Trophoblast cell (in vitro differentiated cells and primary cell): ENCODE data around the gene IGFBP5.

Experiments used
- DNase-seq, 2 donors: peaks; one replicate each; pipeline ENCODE4 v3.0.0-alpha.2; 2016
- H2AFZ ChIP-seq: 2 replicates; pipeline ENCODE4 v1.6.1; 2013; ENCODE audit warnings: low read length, moderate library complexity, mild to moderate bottlenecking; ENCODE audit not compliant: insufficient read depth, poor library complexity
- H2AK5ac ChIP-seq: 2 replicates; pipeline ENCODE4 v1.6.1; 2013; ENCODE audit warnings: mild to moderate bottlenecking, low read length
- H2BK120ac ChIP-seq: 2 replicates; pipeline ENCODE4 v1.6.1; 2013; ENCODE audit warnings: low read length, mild to moderate bottlenecking, moderate library complexity; ENCODE audit not compliant: insufficient read depth, poor library complexity
- H2BK12ac ChIP-seq: 2 replicates; pipeline ENCODE4 v1.6.1; 2013; ENCODE audit warnings: mild to moderate bottlenecking, low read length, moderate library complexity
- H2BK5ac ChIP-seq: 2 replicates; pipeline ENCODE4 v1.6.1; 2013; ENCODE audit warnings: low read length, low read depth, moderate library complexity, mild to moderate bottlenecking; ENCODE audit not compliant: poor library complexity
- H3K14ac ChIP-seq: 2 replicates; pipeline ENCODE4 v1.6.1; 2013; ENCODE audit warnings: mild to moderate bottlenecking, low read length
- H3K18ac ChIP-seq: 2 replicates; pipeline ENCODE4 v1.6.1; 2013; ENCODE audit warnings: mild to moderate bottlenecking, low read length
- H3K23ac ChIP-seq: 2 replicates; pipeline ENCODE4 v1.6.1; 2013; ENCODE audit warnings: low read length
- H3K27ac ChIP-seq: 2 replicates; pipeline ENCODE4 v1.5.1; 2013; ENCODE audit warnings: low read depth, mild to moderate bottlenecking, inconsistent platforms, low read length, moderate library complexity
- H3K27me3 ChIP-seq: 2 replicates; pipeline ENCODE4 v1.6.1; 2013; ENCODE audit warnings: inconsistent platforms, mild to moderate bottlenecking, low read length, moderate library complexity; ENCODE audit not compliant: insufficient read depth
- H3K36me3 ChIP-seq, 2 experiments: 1 replicate in 1 of 2; 2 replicates in 1 of 2; pipeline ENCODE4 v1.6.1; 2013; ENCODE audit warnings: low read length in 2 of 2, mild to moderate bottlenecking in 2 of 2, moderate library complexity in 1 of 2; ENCODE audit not compliant: insufficient read depth in 2 of 2, control insufficient read depth in 1 of 2
- H3K4ac ChIP-seq: 2 replicates; pipeline ENCODE4 v1.6.1; 2013; ENCODE audit warnings: low read depth, mild to moderate bottlenecking, low read length, moderate library complexity
- H3K4me1 ChIP-seq, 2 experiments: 1 replicate in 1 of 2; 2 replicates in 1 of 2; pipeline ENCODE4 v1.6.1; 2013; ENCODE audit warnings: low read length in 2 of 2, mild to moderate bottlenecking in 2 of 2, moderate library complexity in 1 of 2; ENCODE audit not compliant: insufficient read depth in 2 of 2, control insufficient read depth in 1 of 2
- H3K4me2 ChIP-seq: 2 replicates; pipeline ENCODE4 v1.6.1; 2013; ENCODE audit warnings: inconsistent platforms, mild to moderate bottlenecking, low read length, moderate library complexity
- H3K4me3 ChIP-seq: 2 replicates; pipeline ENCODE4 v1.5.1; 2013; ENCODE audit warnings: mild to moderate bottlenecking, low read depth, low read length, inconsistent platforms
- H3K79me1 ChIP-seq: one replicate; pipeline ENCODE4 v1.6.1; 2013; ENCODE audit warnings: low read length
- H3K79me2 ChIP-seq: 2 replicates; pipeline ENCODE4 v1.6.1; 2013; ENCODE audit warnings: low read length, mild to moderate bottlenecking; ENCODE audit not compliant: control insufficient read depth, insufficient read depth, poor library complexity
- H3K9ac ChIP-seq: 2 replicates; pipeline ENCODE4 v1.6.1; 2013; ENCODE audit warnings: mild to moderate bottlenecking, low read length
- H3K9me3 ChIP-seq: 2 replicates; pipeline ENCODE4 v1.6.1; 2013; ENCODE audit warnings: low read depth, mild to moderate bottlenecking, control low read depth, inconsistent platforms, low read length; ENCODE audit not compliant: insufficient read depth
- H4K12ac ChIP-seq: 2 replicates; pipeline ENCODE4 v1.6.1; 2013; ENCODE audit warnings: low read depth, mild to moderate bottlenecking, low read length, moderate library complexity
- H4K8ac ChIP-seq: 2 replicates; pipeline ENCODE4 v1.6.1; 2013; ENCODE audit warnings: low read depth, mild to moderate bottlenecking, low read length, moderate library complexity
- H4K91ac ChIP-seq: one replicate; pipeline ENCODE4 v1.6.1; 2013; ENCODE audit warnings: low read depth, mild to moderate bottlenecking, low read length, moderate library complexity
- WGBS: extraction: QIAGEN DNeasy Blood & Tissue Kit; methylation state at CpG from one replicate; pipeline ENCODE4 v1.1.7; 2013; ENCODE audit warnings: missing lambda C conversion rate; ENCODE audit not compliant: insufficient read length, insufficient coverage; ENCODE audit errors: extremely low coverage; 5-methylcytosine and 5-hydroxymethylcytosine counted together

IGFBP5 gene

GRCh38 chr2:216643986-216644659 lies 51.2 kb downstream of the IGFBP5 start:
- H4K8ac ChIP-seq = no peak overlapping the region
- no peak overlapping the region for H3K4me3 ChIP-seq
- no peaks in the 10 kb centered on the region for H3K79me1 ChIP-seq
- H4K12ac ChIP-seq = no peak overlapping the region
- no peak overlapping the region for H2BK120ac ChIP-seq
- H3K4me1 ChIP-seq = peaks cover 3 to 13% of the 10 kb centered on the region in 2 experiments
- H3K14ac ChIP-seq = no peak overlapping the region
- H3K27me3 ChIP-seq = no peaks in the 10 kb centered on the region
- H2AK5ac ChIP-seq = peak overlapping the region; percentile 2
- peaks cover 1% of the 10 kb centered on the region for H3K79me2 ChIP-seq
- no peak overlapping the region for H3K9ac ChIP-seq
- H3K4me2 ChIP-seq = no peak overlapping the region
- H3K9me3 ChIP-seq = peaks cover 2% of the 10 kb centered on the region
- H2AFZ ChIP-seq = peak overlapping the region; percentile 35
- H3K36me3 ChIP-seq = peaks cover 20 to 31% of the 10 kb centered on the region in 2 experiments
- peak overlapping the region; percentile 6 for H2BK5ac ChIP-seq
- DNase-seq = no peak
- no CpG with 5 or more reads among the region's 5 CpGs for WGBS
- H3K4ac ChIP-seq = peak overlapping the region; percentile 46
- peak overlapping the region; percentile 29 for H2BK12ac ChIP-seq
- H3K23ac ChIP-seq = no peak overlapping the region
- H3K18ac ChIP-seq = no peak overlapping the region
- no peak overlapping the region for H3K27ac ChIP-seq
- no peak overlapping the region for H4K91ac ChIP-seq

- H3K79me1 ChIP-seq = peaks cover 29% of the 10 kb centered on the region
- no peak overlapping the region for H3K4me3 ChIP-seq
- H2BK5ac ChIP-seq = no peak overlapping the region
- no CpG with 5 or more reads among the region's 3 CpGs for WGBS
- no peak overlapping the region for H3K9ac ChIP-seq
- H3K36me3 ChIP-seq = peaks cover 17 to 18% of the 10 kb centered on the region in 2 experiments
- H4K12ac ChIP-seq = no peak overlapping the region
- no peak overlapping the region for H4K91ac ChIP-seq
- H3K14ac ChIP-seq = no peak overlapping the region
- H2BK120ac ChIP-seq = no peak overlapping the region
- peaks cover 3% of the 10 kb centered on the region for H3K27me3 ChIP-seq
- peak overlapping the region; percentile 19 for H3K4me2 ChIP-seq
- H3K79me2 ChIP-seq = peaks cover 18% of the 10 kb centered on the region
- peaks cover 11 to 17% of the 10 kb centered on the region in 2 experiments for H3K4me1 ChIP-seq
- no peak overlapping the region for H2BK12ac ChIP-seq
- no peak overlapping the region for H4K8ac ChIP-seq
- H3K27ac ChIP-seq = no peak overlapping the region
- no peak overlapping the region for H3K23ac ChIP-seq
- peaks cover 2% of the 10 kb centered on the region for H3K9me3 ChIP-seq
- no peak for DNase-seq
- no peak overlapping the region for H2AK5ac ChIP-seq
- no peak overlapping the region for H2AFZ ChIP-seq
- no peak overlapping the region for H3K18ac ChIP-seq
- H3K4ac ChIP-seq = peak overlapping the region; percentile 66
Observed at GRCh38 chr2:216637472-216637871, 57.9 kb downstream of the IGFBP5 start.

- peak in 1 of 2 donors; percentile 18 for DNase-seq
- H3K9me3 ChIP-seq = peaks cover 2% of the 10 kb centered on the region
- H3K18ac ChIP-seq = peak overlapping the region; percentile 65
Observed at GRCh38 chr2:216636551-216637450, 58.5 kb downstream of the IGFBP5 start.

GRCh38 chr2:216635701-216636550 lies 59.4 kb downstream of the IGFBP5 start:
- Histone ChIP-seq H3K79me2 (peaks cover 18% of the 10 kb centered on the region), H2BK120ac (peak overlapping the region; percentile 92), H3K4me2 (peak overlapping the region; percentile 85), H4K12ac (peak overlapping the region; percentile 67), H3K27ac (peak overlapping the region; percentile 91), H3K79me1 (peaks cover 29% of the 10 kb centered on the region), H3K4me1 (peaks cover 13 to 19% of the 10 kb centered on the region in 2 experiments), H3K14ac (peak overlapping the region; percentile 64), H3K23ac (no peak overlapping the region), H2BK12ac (peak overlapping the region; percentile 82), H4K8ac (peak overlapping the region; percentile 77), H3K4ac (peak overlapping the region; percentile 38), H4K91ac (peak overlapping the region; percentile 98), H2BK5ac (peak overlapping the region; percentile 86), H3K36me3 (peaks cover 16 to 17% of the 10 kb centered on the region in 2 experiments), H3K9ac (peak overlapping the region; percentile 52), H2AFZ (peak overlapping the region; percentile 77), H3K9me3 (peaks cover 2% of the 10 kb centered on the region), H3K27me3 (peaks cover 3% of the 10 kb centered on the region), H2AK5ac (peak overlapping the region; percentile 49), H3K4me3 (peak overlapping the region; percentile 13), H3K18ac (peak overlapping the region; percentile 65)
- DNase-seq = no peak
- no CpG with 5 or more reads among the region's 18 CpGs for WGBS

More at GRCh38 chr2:216636551-216637450, 58.5 kb downstream of the IGFBP5 start:
- Histone ChIP-seq H3K4me3 (no peak overlapping the region), H2BK5ac (peak overlapping the region; percentile 86), H3K79me1 (peaks cover 29% of the 10 kb centered on the region), H4K8ac (peak overlapping the region; percentile 77), H4K91ac (peak overlapping the region; percentile 98), H3K4me1 (peaks cover 13 to 19% of the 10 kb centered on the region in 2 experiments), H3K36me3 (peaks cover 17 to 18% of the 10 kb centered on the region in 2 experiments), H2BK12ac (peak overlapping the region; percentile 27), H3K4ac (peak overlapping the region; percentile 66), H3K27me3 (peaks cover 3% of the 10 kb centered on the region), H3K4me2 (peak overlapping the region; percentile 85), H3K23ac (no peak overlapping the region), H2BK120ac (peak overlapping the region; percentile 92), H2AFZ (peak overlapping the region; percentile 77), H4K12ac (peak overlapping the region; percentile 52), H3K27ac (peak overlapping the region; percentile 91), H3K79me2 (peaks cover 18% of the 10 kb centered on the region), H3K9ac (peak overlapping the region; percentile 52), H2AK5ac (peak overlapping the region; percentile 49), H3K14ac (peak overlapping the region; percentile 64)
- no CpG with 5 or more reads among the region's 29 CpGs for WGBS
